ENCODE results near the gene KCNJ6. TPM values are rescaled to one million over a fixed set of nuclear protein-coding genes. Genes with fewer than 3 reads are reported as not detected.

The KCNJ6 gene
- total and polyA plus RNA-seq, 9 of the 15 experiments (the other 6 are each of a cell fraction or from before 2014, with no cell fraction given) = 0.06 to 0.21 (median 0.13) TPM; not detected in 1

- peak; percentile 13 to 45; a peak in 2 of 4 replicates for TF ChIP-seq RAD21 (CRISPR knock-in tag; conservative IDR thresholded peaks at IDR 0.05 in 1 of 2, IDR thresholded peaks at IDR 0.05 in 1 of 2)
- TF ChIP-seq KLF16 (IDR thresholded peaks at IDR 0.05) = no peak
- TF ChIP-seq TCFL5 (CRISPR knock-in tag; conservative IDR thresholded peaks at IDR 0.05) = no peak
- TF ChIP-seq HEY1 (CRISPR knock-in tag; IDR thresholded peaks at IDR 0.05; ENCODE audit: borderline replicate concordance) = no peak
- no peak for TF ChIP-seq E2F6 (IDR thresholded peaks at IDR 0.05; ENCODE audit: borderline replicate concordance in 1 of 2, extremely low read depth in 1 of 2, insufficient read depth in 1 of 2, insufficient read length in 1 of 2, low read depth in 1 of 2, low read length in 1 of 2, poor library complexity in 1 of 2, severe bottlenecking in 1 of 2)
- no peak for TF ChIP-seq MEF2A (IDR thresholded peaks at IDR 0.05; ENCODE audit: control insufficient read depth, low read depth, low read length)
- peak; percentile 69 for TF ChIP-seq ZNF384 (IDR thresholded peaks at IDR 0.05; ENCODE audit: low read depth, low read length)
- peak in 1 of 2 experiments; percentile 18; a peak in 1 of 4 replicates for TF ChIP-seq HDAC1 (IDR thresholded peaks at IDR 0.05)
- TF ChIP-seq EP300 (IDR thresholded peaks at IDR 0.05; ENCODE audit: low read length) = peak; percentile 36; the same call in 1 of the 2 replicates
- TF ChIP-seq ZBTB7A (IDR thresholded peaks at IDR 0.05; ENCODE audit: borderline replicate concordance, control insufficient read depth, low read depth, low read length) = no peak
- no peak for TF ChIP-seq BRD9 (IDR thresholded peaks at IDR 0.05; ENCODE audit: low read depth, partially characterized antibody)
- TF ChIP-seq NR2C2 (CRISPR knock-in tag; IDR thresholded peaks at IDR 0.05) = no peak
- 0 out of 2 replicates have a peak, but pooled peaks have one; percentile 11 for TF ChIP-seq NR2C2 (tag; IDR thresholded peaks at IDR 0.05)
- no peak for TF ChIP-seq MTA3 (IDR thresholded peaks at IDR 0.05; ENCODE audit: borderline replicate concordance)
- TF ChIP-seq ATF7 (IDR thresholded peaks at IDR 0.05) = no peak
- no peak for TF ChIP-seq ARID3A (IDR thresholded peaks at IDR 0.05; ENCODE audit: borderline replicate concordance, low read depth, low read length)
- peak; percentile 65 for TF ChIP-seq MAFF (IDR thresholded peaks at IDR 0.05; ENCODE audit: low read length)
- peak; percentile 74 for TF ChIP-seq MAFK (IDR thresholded peaks at IDR 0.05; ENCODE audit: low read length)
- no peak for TF ChIP-seq LCOR (CRISPR knock-in tag; IDR thresholded peaks at IDR 0.05)
- TF ChIP-seq CTBP1 (IDR thresholded peaks at IDR 0.05; ENCODE audit: borderline replicate concordance) = peak; percentile 83
- 0 out of 2 replicates have a peak, but pooled peaks have one; percentile 31 for TF ChIP-seq CREB3 (tag; conservative IDR thresholded peaks at IDR 0.05; ENCODE audit: low read depth)
- TF ChIP-seq ZHX1 (conservative IDR thresholded peaks at IDR 0.05; ENCODE audit: low read length) = no peak
These were observed 257.3 kb downstream of the KCNJ6 start (continued) for GRCh38 chr21:37658817-37659458.

Measured in K562 (cell line).